Neuron (in vitro differentiated cells): ENCODE results near the gene PDGFB.

Experiments used
- H2AFZ ChIP-seq: one replicate; pipeline ENCODE4 v1.6.1; 2013; ENCODE audit warnings: low read depth, mild to moderate bottlenecking, inconsistent platforms, low read length, moderate library complexity
- H3K27me3 ChIP-seq: one replicate; pipeline ENCODE4 v1.6.1; 2013; ENCODE audit warnings: low read length; ENCODE audit not compliant: insufficient read depth
- H3K36me3 ChIP-seq: one replicate; pipeline ENCODE4 v1.6.1; 2013; ENCODE audit warnings: low read length; ENCODE audit not compliant: insufficient read depth
- H3K4me1 ChIP-seq: one replicate; pipeline ENCODE4 v1.6.1; 2013; ENCODE audit warnings: low read length; ENCODE audit not compliant: insufficient read depth
- H3K4me3 ChIP-seq: 2 replicates; pipeline ENCODE4 v1.5.1; 2013; ENCODE audit warnings: mild to moderate bottlenecking, low read length, moderate library complexity
- H3K9me3 ChIP-seq: one replicate; pipeline ENCODE4 v1.6.1; 2013; ENCODE audit warnings: low read length

PDGFB gene

GRCh38 chr22:39255449-39256185 is 10.8 kb upstream of the PDGFB start:
- no peaks in the 10 kb centered on the region for H3K36me3 ChIP-seq
- no peaks in the 10 kb centered on the region for H3K9me3 ChIP-seq
- no peak overlapping the region for H2AFZ ChIP-seq
- peaks cover 31% of the 10 kb centered on the region for H3K4me1 ChIP-seq
- H3K4me3 ChIP-seq = no peak overlapping the region
- peaks cover 10% of the 10 kb centered on the region for H3K27me3 ChIP-seq

GRCh38 chr22:39254789-39255298 is 10.1 kb upstream of the PDGFB start:
- H3K27me3 ChIP-seq = peaks cover 10% of the 10 kb centered on the region
- no peak overlapping the region for H3K4me3 ChIP-seq
- H3K4me1 ChIP-seq = peaks cover 34% of the 10 kb centered on the region
- no peak overlapping the region for H2AFZ ChIP-seq
- H3K9me3 ChIP-seq = no peaks in the 10 kb centered on the region
- no peaks in the 10 kb centered on the region for H3K36me3 ChIP-seq

- no peaks in the 10 kb centered on the region for H3K36me3 ChIP-seq
- no peaks in the 10 kb centered on the region for H3K9me3 ChIP-seq
- no peak overlapping the region for H2AFZ ChIP-seq
- H3K4me3 ChIP-seq = no peak overlapping the region
- peaks cover 10% of the 10 kb centered on the region for H3K27me3 ChIP-seq
- H3K4me1 ChIP-seq = peaks cover 35% of the 10 kb centered on the region
Measured at GRCh38 chr22:39254122-39254521, 9.3 kb upstream of the PDGFB start.

- peaks cover 35% of the 10 kb centered on the region for H3K4me1 ChIP-seq
Measured at GRCh38 chr22:39253435-39254070, 8.8 kb upstream of the PDGFB start.

GRCh38 chr22:39252461-39253434 is 8.0 kb upstream of the PDGFB start:
- H3K4me1 ChIP-seq = peaks cover 33% of the 10 kb centered on the region
- H3K36me3 ChIP-seq = no peaks in the 10 kb centered on the region
- H2AFZ ChIP-seq = no peak overlapping the region
- no peak overlapping the region for H3K4me3 ChIP-seq
- H3K9me3 ChIP-seq = no peaks in the 10 kb centered on the region
- H3K27me3 ChIP-seq = peaks cover 12% of the 10 kb centered on the region

More at GRCh38 chr22:39253435-39254070, 8.8 kb upstream of the PDGFB start:
- Histone ChIP-seq H3K9me3 (no peaks in the 10 kb centered on the region), H3K36me3 (no peaks in the 10 kb centered on the region), H3K4me3 (no peak overlapping the region), H2AFZ (no peak overlapping the region), H3K27me3 (peaks cover 10% of the 10 kb centered on the region)

GRCh38 chr22:39251762-39252460 is 7.1 kb upstream of the PDGFB start:
- no peaks in the 10 kb centered on the region for H3K36me3 ChIP-seq
- H3K4me1 ChIP-seq = peaks cover 29% of the 10 kb centered on the region
- no peak overlapping the region for H2AFZ ChIP-seq
- peaks cover 18% of the 10 kb centered on the region for H3K27me3 ChIP-seq
- no peak overlapping the region for H3K4me3 ChIP-seq
- H3K9me3 ChIP-seq = no peaks in the 10 kb centered on the region

GRCh38 chr22:39250838-39251237 is 6.1 kb upstream of the PDGFB start:
- H3K4me1 ChIP-seq = peaks cover 28% of the 10 kb centered on the region
- no peak overlapping the region for H3K4me3 ChIP-seq
- H3K9me3 ChIP-seq = no peaks in the 10 kb centered on the region
- no peaks in the 10 kb centered on the region for H3K36me3 ChIP-seq
- H2AFZ ChIP-seq = no peak overlapping the region
- H3K27me3 ChIP-seq = peaks cover 27% of the 10 kb centered on the region

- Histone ChIP-seq H3K4me1 (peaks cover 23% of the 10 kb centered on the region), H3K27me3 (peaks cover 34% of the 10 kb centered on the region), H2AFZ (no peak overlapping the region)
Measured at GRCh38 chr22:39250131-39250530, 5.3 kb upstream of the PDGFB start.

GRCh38 chr22:39249086-39249704 is 4.4 kb upstream of the PDGFB start:
- H3K27me3 ChIP-seq = peaks cover 35% of the 10 kb centered on the region
- no peak overlapping the region for H3K4me3 ChIP-seq
- no peak overlapping the region for H2AFZ ChIP-seq
- H3K36me3 ChIP-seq = no peaks in the 10 kb centered on the region
- H3K4me1 ChIP-seq = peaks cover 21% of the 10 kb centered on the region
- H3K9me3 ChIP-seq = no peaks in the 10 kb centered on the region

More at GRCh38 chr22:39250131-39250530, 5.3 kb upstream of the PDGFB start:
- H3K36me3 ChIP-seq = no peaks in the 10 kb centered on the region
- no peaks in the 10 kb centered on the region for H3K9me3 ChIP-seq
- H3K4me3 ChIP-seq = no peak overlapping the region

GRCh38 chr22:39248254-39248653 is 3.5 kb upstream of the PDGFB start:
- H3K4me1 ChIP-seq = peaks cover 19% of the 10 kb centered on the region
- H2AFZ ChIP-seq = no peak overlapping the region
- H3K9me3 ChIP-seq = no peaks in the 10 kb centered on the region
- no peaks in the 10 kb centered on the region for H3K36me3 ChIP-seq
- H3K27me3 ChIP-seq = peaks cover 36% of the 10 kb centered on the region
- no peak overlapping the region for H3K4me3 ChIP-seq

GRCh38 chr22:39247361-39247760 is 2.6 kb upstream of the PDGFB start:
- Histone ChIP-seq H3K27me3 (peaks cover 40% of the 10 kb centered on the region), H2AFZ (no peak overlapping the region), H3K9me3 (no peaks in the 10 kb centered on the region), H3K36me3 (no peaks in the 10 kb centered on the region), H3K4me3 (no peak overlapping the region), H3K4me1 (peaks cover 26% of the 10 kb centered on the region)
